GM19468 (cell line): ENCODE measurements around the gene VSTM4.

Experiments
- ATAC-seq: cut with Tn5 transposase; IDR thresholded peaks from one replicate; pipeline ENCODE4 v1.9.1; 2021; ENCODE audit warnings: mild to moderate bottlenecking, moderate library complexity, moderate number of reproducible peaks; ENCODE audit not compliant: unreplicated experiment; ENCODE audit errors: extremely low read depth

Gene VSTM4

GRCh38 chr10:49115015-49115795 is at the start of gene VSTM4:
TSS of gene VSTM4 (minus strand) at chr10:49115522. CDS start at chr10:49115485, 37 bp downstream.
- ATAC-seq: no peak

GRCh38 chr10:49164559-49165188 is 49.4 kb upstream of the VSTM4 start:
- peak; percentile 69 for ATAC-seq

DNA sequence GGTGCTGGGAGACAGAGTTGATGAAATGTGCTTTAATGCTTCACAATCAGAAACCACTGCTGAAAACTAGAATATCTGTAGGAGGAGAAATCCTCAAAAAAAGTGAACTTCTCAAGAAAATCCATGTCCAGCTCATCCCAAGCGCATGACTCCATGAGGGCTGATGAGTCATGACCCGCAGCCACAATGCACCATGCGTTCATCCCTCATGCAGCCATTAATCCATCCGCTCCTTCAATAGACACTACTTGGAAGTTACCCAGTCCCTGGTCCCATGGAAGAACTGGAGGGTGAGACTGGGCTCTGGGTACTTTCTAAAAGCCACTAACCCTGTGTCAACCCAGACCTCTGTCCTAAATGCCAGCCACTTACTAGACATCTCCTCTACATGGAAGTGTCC is 48.4 kb upstream of the VSTM4 start:
- no peak for ATAC-seq

DNA sequence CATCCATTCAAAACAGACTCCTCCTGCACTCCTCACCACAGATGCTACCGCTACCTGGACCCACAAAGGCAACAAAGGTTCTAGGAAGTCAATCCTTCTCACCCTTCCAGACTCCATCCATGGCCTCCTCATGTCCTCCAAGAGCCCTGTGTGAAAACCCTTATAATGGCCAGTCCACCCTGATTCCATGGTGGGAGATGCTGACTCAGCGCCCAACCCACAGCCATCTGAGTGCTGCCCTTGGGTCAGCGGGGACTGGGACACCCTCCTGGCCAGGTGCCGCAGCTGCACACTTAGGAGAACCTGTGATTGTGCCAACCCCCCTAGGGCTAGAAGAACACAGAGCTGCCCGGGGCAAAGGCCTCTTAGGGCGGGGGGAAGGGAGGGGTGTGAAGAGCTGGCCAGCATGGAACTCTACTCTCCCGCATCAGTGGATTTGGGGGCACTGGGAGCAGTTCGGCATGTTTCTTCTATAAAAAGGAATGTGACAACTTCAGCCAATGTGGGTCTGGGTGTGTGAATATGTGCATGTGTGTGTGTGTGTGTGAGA is 47.5 kb upstream of the VSTM4 start:
- ATAC-seq: no peak

- no peak for ATAC-seq
Measured at GRCh38 chr10:49162063-49162462, 46.7 kb upstream of the VSTM4 start.

DNA sequence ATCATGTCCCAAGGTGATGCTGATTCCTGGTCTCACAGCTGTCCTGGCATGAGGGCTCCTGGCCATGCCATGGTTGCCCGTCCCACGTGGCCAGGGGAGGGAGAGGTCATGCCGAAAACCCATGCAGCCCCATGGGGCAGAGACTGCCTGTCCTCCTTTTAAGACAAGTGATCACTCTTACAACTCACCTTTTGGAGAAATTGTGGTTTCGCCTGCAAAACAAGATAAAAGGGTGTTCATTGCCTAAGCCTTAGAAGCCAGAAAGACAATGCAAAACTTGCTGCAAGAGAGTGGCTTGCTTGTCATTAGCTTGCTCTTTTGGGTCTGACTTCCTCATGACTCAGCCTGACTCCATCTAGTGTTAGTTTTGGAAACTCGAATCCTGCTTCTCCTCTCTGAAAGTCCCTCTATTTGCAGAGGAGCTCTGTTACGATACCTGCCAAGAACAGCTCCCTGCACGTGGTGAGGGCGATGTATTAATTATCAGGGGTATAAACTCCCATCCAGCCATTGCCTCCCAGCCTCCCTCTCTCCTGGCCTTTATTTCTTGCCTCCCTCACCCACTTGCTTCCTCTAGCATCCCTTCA is 46.2 kb upstream of the VSTM4 start:
- no peak for ATAC-seq

GRCh38 chr10:49160814-49161213 is 45.5 kb upstream of the VSTM4 start:
- ATAC-seq: no peak

DNA sequence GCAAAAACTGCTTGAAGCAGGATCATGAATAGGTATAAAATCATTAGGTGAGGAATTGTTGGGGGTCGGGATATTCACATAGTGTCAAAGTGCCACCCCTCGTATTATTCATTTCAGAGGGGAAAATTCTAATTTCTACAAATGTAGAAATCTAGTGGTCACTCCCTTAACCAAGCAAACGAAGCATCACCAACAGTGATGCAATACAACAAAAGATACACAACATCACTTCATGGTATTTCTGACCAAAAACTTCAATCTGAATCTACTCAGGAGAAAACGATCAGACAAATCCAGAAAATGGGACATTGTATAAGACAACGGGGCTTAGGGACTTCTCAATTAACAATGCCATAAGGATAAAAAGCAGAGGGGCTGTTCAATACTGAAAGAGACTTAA is 44.8 kb upstream of the VSTM4 start:
- no peak for ATAC-seq

GRCh38 chr10:49158915-49159314 is 43.6 kb upstream of the VSTM4 start:
- ATAC-seq: no peak

GRCh38 chr10:49158404-49158803 is 43.1 kb upstream of the VSTM4 start:
- no peak for ATAC-seq

- ATAC-seq: no peak
Measured at GRCh38 chr10:49157229-49157628, 41.9 kb upstream of the VSTM4 start.

- no peak for ATAC-seq
Measured at GRCh38 chr10:49154641-49155040, 39.3 kb upstream of the VSTM4 start.

- no peak for ATAC-seq
Measured at GRCh38 chr10:49153971-49154370, 38.6 kb upstream of the VSTM4 start.

DNA sequence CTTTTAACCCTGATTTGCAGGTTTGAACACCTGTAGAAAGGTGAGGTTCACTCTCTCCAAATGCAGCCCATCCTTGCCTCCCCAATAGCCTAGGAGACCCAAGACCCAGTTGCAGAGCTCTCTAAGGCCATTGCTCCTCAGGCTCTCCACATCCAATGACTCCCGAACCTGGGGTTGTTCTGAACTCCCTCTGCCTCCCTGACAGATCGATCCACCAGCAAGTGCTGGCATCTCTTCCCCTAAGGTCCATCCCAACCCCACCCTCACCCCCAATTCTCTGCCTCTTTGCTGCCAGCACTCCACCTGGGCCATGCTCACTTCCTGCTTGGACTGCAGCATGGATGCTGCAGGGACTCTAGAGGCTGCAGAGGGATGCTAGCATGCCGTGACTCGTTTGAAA is 37.8 kb upstream of the VSTM4 start:
- ATAC-seq: no peak

- ATAC-seq: no peak
Measured at GRCh38 chr10:49152663-49153062, 37.3 kb upstream of the VSTM4 start.

- no peak for ATAC-seq
Measured at GRCh38 chr10:49152037-49152436, 36.7 kb upstream of the VSTM4 start.

DNA sequence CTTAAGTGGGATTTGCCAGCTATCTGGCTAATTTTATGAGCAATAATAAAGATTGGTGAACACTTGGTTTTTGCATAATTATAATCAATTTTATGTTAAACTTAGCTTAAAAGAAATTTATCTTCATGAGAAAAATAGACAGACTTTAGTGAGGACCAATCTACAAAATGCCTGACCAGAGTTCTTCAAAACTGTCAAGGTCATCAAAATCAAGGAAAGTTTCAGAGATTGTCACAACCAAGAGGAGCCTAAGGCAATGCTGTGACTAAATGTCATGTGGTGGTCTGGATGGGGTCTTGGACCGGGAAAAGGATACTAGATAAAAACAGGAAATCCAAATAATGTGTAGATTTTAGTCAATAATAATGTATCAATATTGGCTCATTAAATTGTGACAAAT is 36.2 kb upstream of the VSTM4 start:
- ATAC-seq: no peak

DNA sequence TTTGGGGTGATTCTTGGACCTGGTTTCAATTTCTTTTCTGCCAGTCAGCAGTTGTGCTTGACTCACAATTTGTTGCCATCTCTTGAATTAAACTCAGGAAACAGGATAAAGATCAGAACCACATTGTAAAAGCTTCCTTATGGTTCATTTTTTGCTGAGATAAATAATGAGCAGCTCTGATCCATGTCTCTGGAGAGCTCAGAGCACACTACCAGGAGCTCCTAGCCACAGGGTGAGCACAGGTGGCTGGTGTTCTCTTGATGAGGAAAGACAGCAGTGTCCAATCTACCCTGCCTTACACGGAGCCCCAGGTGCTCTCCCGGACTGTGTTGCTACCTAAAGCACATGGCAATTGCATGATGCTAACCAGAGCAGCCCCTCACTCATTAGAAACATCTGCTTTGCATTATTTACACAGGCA is 35.7 kb upstream of the VSTM4 start:
- ATAC-seq: no peak

GRCh38 chr10:49150426-49150825 is 35.1 kb upstream of the VSTM4 start:
- no peak for ATAC-seq

- no peak for ATAC-seq
Measured at GRCh38 chr10:49149881-49150280, 34.6 kb upstream of the VSTM4 start.

DNA sequence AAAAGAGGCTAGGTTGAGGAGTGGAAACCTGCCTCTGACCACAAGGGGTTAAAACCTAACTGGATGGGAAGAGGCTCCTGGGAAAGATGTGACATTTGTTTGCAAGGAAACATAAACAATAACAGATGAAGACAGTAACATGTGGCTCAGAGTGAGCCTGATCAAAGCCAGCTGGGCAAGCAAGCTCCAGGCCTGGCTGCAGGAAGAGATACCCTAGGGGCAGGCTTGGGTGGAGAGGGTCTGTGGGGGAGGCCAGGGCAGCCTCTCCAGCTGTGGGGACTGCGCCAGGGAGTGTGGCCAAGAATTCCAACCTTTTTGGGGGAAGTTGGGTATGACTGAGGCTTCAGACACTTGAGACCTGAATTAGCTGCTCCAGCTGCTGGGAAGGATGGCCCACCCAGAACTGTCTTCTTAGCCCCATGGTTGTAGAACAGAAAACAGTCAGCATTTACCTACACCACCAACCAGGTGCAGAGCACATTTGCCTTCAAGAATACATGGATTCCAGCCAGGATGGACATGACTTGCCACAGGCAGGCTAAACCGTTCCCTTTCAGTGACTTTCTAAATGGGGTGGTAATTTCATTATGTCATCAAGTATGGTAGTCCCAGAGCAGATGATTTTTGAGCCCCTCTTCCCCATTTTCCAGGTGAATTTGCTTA is 28.9 kb upstream of the VSTM4 start:
- no peak for ATAC-seq
